ENCODE measurements around the gene PAWR. TPM values are rescaled to one million over a fixed set of nuclear protein-coding genes. Genes with fewer than 3 reads are reported as not detected.

Gene PAWR
- total and polyA plus RNA-seq, 10 of the 15 experiments (the other 5 are each of a cell fraction or from before 2014, with no cell fraction given) = 8.1 to 70.6 (median 24.2) TPM

DNA sequence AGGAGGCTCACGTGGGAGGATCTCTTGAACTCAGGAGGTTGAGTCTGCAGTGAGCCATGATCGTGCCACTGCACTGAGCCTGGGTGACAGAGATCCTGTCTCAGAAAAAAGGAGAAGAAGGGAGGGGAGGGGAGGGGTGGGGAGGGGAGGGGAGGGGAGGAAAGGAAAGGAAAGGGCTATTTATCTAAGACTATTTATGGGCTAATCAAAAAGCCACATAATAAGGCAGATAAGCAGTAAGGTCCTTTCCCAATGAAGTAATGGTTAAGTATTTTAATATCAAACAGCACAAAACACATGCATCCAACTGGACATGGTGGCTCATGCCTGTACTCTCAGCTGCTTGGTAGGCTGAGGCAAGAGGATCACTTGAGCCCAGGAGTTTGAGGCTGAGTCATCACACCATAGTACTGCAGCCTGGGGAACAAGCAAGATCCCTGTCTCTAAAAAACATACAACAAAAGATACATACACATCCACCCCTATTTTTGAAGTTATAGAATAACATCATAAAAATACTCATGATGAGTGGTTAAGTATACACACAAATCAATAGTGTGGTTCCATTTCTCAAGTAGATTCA, 9.7 kb downstream of the PAWR start:
- ChIA-PET SMC1A (ENCODE audit: uncharacterized antibody, unreplicated experiment) (interaction anchor here (0.8 to 3.7 kb wide), 7 partner anchors 10 to 133 kb away, joined by 3 to 9 read pairs (median 4); no protein-coding TSS in a partner anchor), POLR2A (interaction anchor here (1.4 to 2.1 kb wide), 2 partner anchors 8 to 10 kb away, joined by 5 to 12 read pairs; no protein-coding TSS in a partner anchor), CTCF (interaction anchor here (1.2 to 1.6 kb wide), 2 partner anchors 10 to 133 kb away, joined by 4 to 6 read pairs; partner anchors contain the start of gene PAWR), RAD21 (ENCODE audit: unreplicated experiment) (interaction anchor here (0.9 to 2.7 kb wide), 2 partner anchors 8 to 39 kb away, joined by 3 to 23 read pairs; no protein-coding TSS in a partner anchor)
- no peak overlapping the region for H3K27ac ChIP-seq (ENCODE audit: control insufficient read depth, insufficient read depth)
- H3K9me3 ChIP-seq (replicated peaks; ENCODE audit: control insufficient read depth, insufficient read depth, low read length) = no peaks in the 10 kb centered on the region
- H3K4me1 ChIP-seq (ENCODE audit: control insufficient read depth, insufficient read depth, low read length) = peaks cover 5% of the 10 kb centered on the region; the same call in 1 of the 2 replicates
- DNase-seq (ENCODE audit: low read depth, low spot score) = no peak
- no peak overlapping the region for H3K4me2 ChIP-seq (ENCODE audit: control insufficient read depth, insufficient read depth)
- FAIRE-seq = no peak
- no peak overlapping the region for H3K4me3 ChIP-seq
- in situ Hi-C loops (cut with MboI) = loop anchor here (10.0 kb wide), 1 partner anchor 244 kb away; no protein-coding TSS in a partner anchor
- no peaks in the 10 kb centered on the region for H3K36me3 ChIP-seq (ENCODE audit: control insufficient read depth in 2 of 2, insufficient read depth in 2 of 2, low read length in 1 of 2)
- no peak overlapping the region for H2AFZ ChIP-seq (ENCODE audit: control insufficient read depth, low read depth, low read length)
- ATAC-seq = peak; percentile 32
- peaks cover 74% of the 10 kb centered on the region for H3K79me2 ChIP-seq (ENCODE audit: control insufficient read depth, insufficient read depth, low read length)
- BruUV-seq (replicated peaks) = no TSS peak
- WGBS (ENCODE audit: insufficient coverage, insufficient replicate concordance, low lambda C conversion rate, missing lambda C conversion rate) = 83% methylated on average over 2 of the region's 2 CpGs
- H4K20me1 ChIP-seq (ENCODE audit: control insufficient read depth, insufficient read depth) = no peaks in the 10 kb centered on the region
- no peaks in the 10 kb centered on the region for H3K27me3 ChIP-seq (replicated peaks in 1 of 2; ENCODE audit: control insufficient read depth in 2 of 2, insufficient read depth in 2 of 2, low read length in 1 of 2)
- no peak overlapping the region for H3K9ac ChIP-seq (ENCODE audit: control insufficient read depth, insufficient read depth, low read length)
- intact Hi-C loops (cut with micrococcal nuclease; ENCODE audit: unreplicated experiment) = no loop called here
- TF ChIP-seq KLF5 (IDR thresholded peaks at IDR 0.05; ENCODE audit: partially characterized antibody) = no peak
- TF ChIP-seq, protein P1, sequence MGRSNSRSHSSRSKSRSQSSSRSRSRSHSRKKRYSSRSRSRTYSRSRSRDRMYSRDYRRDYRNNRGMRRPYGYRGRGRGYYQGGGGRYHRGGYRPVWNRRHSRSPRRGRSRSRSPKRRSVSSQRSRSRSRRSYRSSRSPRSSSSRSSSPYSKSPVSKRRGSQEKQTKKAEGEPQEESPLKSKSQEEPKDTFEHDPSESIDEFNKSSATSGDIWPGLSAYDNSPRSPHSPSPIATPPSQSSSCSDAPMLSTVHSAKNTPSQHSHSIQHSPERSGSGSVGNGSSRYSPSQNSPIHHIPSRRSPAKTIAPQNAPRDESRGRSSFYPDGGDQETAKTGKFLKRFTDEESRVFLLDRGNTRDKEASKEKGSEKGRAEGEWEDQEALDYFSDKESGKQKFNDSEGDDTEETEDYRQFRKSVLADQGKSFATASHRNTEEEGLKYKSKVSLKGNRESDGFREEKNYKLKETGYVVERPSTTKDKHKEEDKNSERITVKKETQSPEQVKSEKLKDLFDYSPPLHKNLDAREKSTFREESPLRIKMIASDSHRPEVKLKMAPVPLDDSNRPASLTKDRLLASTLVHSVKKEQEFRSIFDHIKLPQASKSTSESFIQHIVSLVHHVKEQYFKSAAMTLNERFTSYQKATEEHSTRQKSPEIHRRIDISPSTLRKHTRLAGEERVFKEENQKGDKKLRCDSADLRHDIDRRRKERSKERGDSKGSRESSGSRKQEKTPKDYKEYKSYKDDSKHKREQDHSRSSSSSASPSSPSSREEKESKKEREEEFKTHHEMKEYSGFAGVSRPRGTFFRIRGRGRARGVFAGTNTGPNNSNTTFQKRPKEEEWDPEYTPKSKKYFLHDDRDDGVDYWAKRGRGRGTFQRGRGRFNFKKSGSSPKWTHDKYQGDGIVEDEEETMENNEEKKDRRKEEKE (IDR thresholded peaks at IDR 0.05) = no peak
- TF ChIP-seq, protein P2, sequence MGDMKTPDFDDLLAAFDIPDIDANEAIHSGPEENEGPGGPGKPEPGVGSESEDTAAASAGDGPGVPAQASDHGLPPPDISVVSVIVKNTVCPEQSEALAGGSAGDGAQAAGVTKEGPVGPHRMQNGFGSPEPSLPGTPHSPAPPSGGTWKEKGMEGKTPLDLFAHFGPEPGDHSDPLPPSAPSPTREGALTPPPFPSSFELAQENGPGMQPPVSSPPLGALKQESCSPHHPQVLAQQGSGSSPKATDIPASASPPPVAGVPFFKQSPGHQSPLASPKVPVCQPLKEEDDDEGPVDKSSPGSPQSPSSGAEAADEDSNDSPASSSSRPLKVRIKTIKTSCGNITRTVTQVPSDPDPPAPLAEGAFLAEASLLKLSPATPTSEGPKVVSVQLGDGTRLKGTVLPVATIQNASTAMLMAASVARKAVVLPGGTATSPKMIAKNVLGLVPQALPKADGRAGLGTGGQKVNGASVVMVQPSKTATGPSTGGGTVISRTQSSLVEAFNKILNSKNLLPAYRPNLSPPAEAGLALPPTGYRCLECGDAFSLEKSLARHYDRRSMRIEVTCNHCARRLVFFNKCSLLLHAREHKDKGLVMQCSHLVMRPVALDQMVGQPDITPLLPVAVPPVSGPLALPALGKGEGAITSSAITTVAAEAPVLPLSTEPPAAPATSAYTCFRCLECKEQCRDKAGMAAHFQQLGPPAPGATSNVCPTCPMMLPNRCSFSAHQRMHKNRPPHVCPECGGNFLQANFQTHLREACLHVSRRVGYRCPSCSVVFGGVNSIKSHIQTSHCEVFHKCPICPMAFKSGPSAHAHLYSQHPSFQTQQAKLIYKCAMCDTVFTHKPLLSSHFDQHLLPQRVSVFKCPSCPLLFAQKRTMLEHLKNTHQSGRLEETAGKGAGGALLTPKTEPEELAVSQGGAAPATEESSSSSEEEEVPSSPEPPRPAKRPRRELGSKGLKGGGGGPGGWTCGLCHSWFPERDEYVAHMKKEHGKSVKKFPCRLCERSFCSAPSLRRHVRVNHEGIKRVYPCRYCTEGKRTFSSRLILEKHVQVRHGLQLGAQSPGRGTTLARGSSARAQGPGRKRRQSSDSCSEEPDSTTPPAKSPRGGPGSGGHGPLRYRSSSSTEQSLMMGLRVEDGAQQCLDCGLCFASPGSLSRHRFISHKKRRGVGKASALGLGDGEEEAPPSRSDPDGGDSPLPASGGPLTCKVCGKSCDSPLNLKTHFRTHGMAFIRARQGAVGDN (IDR thresholded peaks at IDR 0.05) = no peak
- TF ChIP-seq, protein P3, sequence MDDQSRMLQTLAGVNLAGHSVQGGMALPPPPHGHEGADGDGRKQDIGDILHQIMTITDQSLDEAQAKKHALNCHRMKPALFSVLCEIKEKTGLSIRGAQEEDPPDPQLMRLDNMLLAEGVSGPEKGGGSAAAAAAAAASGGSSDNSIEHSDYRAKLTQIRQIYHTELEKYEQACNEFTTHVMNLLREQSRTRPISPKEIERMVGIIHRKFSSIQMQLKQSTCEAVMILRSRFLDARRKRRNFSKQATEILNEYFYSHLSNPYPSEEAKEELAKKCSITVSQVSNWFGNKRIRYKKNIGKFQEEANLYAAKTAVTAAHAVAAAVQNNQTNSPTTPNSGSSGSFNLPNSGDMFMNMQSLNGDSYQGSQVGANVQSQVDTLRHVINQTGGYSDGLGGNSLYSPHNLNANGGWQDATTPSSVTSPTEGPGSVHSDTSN (IDR thresholded peaks at IDR 0.05; ENCODE audit: insufficient replicate concordance, low read depth, low read length) = no peak
- TF ChIP-seq, protein P4, sequence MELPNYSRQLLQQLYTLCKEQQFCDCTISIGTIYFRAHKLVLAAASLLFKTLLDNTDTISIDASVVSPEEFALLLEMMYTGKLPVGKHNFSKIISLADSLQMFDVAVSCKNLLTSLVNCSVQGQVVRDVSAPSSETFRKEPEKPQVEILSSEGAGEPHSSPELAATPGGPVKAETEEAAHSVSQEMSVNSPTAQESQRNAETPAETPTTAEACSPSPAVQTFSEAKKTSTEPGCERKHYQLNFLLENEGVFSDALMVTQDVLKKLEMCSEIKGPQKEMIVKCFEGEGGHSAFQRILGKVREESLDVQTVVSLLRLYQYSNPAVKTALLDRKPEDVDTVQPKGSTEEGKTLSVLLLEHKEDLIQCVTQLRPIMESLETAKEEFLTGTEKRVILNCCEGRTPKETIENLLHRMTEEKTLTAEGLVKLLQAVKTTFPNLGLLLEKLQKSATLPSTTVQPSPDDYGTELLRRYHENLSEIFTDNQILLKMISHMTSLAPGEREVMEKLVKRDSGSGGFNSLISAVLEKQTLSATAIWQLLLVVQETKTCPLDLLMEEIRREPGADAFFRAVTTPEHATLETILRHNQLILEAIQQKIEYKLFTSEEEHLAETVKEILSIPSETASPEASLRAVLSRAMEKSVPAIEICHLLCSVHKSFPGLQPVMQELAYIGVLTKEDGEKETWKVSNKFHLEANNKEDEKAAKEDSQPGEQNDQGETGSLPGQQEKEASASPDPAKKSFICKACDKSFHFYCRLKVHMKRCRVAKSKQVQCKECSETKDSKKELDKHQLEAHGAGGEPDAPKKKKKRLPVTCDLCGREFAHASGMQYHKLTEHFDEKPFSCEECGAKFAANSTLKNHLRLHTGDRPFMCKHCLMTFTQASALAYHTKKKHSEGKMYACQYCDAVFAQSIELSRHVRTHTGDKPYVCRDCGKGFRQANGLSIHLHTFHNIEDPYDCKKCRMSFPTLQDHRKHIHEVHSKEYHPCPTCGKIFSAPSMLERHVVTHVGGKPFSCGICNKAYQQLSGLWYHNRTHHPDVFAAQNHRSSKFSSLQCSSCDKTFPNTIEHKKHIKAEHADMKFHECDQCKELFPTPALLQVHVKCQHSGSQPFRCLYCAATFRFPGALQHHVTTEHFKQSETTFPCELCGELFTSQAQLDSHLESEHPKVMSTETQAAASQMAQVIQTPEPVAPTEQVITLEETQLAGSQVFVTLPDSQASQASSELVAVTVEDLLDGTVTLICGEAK (IDR thresholded peaks at IDR 0.05; ENCODE audit: borderline replicate concordance) = no peak
- TF ChIP-seq STAT1 (conservative IDR thresholded peaks at IDR 0.05) = no peak
- TF ChIP-seq CEBPB (IDR thresholded peaks at IDR 0.05; ENCODE audit: borderline replicate concordance in 1 of 2, low read depth in 2 of 2, low read length in 2 of 2) = no peak
- no peak for TF ChIP-seq ATF7 (IDR thresholded peaks at IDR 0.05; ENCODE audit: low read depth)
- TF ChIP-seq MTA2 (IDR thresholded peaks at IDR 0.05; ENCODE audit: low read depth) = no peak
- TF ChIP-seq SMAD1 (IDR thresholded peaks at IDR 0.05; ENCODE audit: low read depth, partially characterized antibody) = no peak
